ENCODE measurements around the gene PRR29.

Gene PRR29

DNA sequence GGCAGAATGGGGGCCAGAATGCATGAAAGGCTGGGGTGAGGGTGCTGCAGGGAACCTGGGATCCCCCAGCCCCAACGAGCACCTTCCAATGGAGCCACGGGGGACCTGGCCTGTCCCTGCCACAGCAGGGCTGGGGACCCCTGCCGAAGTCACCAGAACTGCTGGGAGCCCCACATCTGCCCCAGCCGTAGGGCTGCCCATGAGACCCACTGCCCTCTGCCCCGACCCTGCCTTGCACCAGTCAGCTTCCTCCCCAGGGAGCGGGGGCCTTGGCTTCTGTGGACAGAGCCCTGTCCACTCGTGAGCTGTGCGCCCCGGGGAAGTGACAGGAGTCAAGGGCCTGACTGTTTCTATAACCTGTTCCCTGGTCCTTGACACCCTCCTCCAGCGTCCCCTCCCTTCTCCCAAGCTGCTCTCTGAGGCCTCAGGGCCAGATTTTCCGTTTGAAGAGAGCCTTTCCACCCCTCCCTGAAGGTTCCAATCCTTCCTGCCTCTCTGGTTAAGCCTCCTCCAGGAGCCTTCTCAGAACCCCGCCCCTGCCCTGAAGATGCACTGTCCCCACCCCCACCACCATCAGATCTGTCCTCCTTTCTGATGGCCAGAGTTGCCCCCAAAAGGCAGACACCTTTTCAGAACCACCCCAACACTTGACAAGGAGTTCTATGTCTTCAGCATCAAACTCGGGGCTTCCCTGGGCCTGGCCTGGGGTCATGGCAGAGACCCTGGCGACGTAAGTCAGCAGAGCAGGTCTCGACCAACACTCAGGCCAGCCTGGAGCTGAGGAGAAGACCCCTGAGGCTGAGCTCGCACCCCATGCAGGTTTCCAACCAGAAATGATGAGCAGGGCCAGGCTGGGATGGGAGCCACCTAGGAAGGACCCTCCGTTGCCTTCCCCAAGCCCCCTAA is 10.7 kb upstream of the PRR29 start:
- TF ChIP-seq, protein P1, sequence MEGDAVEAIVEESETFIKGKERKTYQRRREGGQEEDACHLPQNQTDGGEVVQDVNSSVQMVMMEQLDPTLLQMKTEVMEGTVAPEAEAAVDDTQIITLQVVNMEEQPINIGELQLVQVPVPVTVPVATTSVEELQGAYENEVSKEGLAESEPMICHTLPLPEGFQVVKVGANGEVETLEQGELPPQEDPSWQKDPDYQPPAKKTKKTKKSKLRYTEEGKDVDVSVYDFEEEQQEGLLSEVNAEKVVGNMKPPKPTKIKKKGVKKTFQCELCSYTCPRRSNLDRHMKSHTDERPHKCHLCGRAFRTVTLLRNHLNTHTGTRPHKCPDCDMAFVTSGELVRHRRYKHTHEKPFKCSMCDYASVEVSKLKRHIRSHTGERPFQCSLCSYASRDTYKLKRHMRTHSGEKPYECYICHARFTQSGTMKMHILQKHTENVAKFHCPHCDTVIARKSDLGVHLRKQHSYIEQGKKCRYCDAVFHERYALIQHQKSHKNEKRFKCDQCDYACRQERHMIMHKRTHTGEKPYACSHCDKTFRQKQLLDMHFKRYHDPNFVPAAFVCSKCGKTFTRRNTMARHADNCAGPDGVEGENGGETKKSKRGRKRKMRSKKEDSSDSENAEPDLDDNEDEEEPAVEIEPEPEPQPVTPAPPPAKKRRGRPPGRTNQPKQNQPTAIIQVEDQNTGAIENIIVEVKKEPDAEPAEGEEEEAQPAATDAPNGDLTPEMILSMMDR (IDR thresholded peaks at IDR 0.05; ENCODE audit: insufficient read depth, low read length), result no peak
- TF ChIP-seq POLR2AphosphoS5 (IDR thresholded peaks at IDR 0.05; ENCODE audit: low read depth) (no peak), GABPA (IDR thresholded peaks at IDR 0.05; ENCODE audit: low read depth) (no peak), SPI1 (IDR thresholded peaks at IDR 0.05; ENCODE audit: borderline replicate concordance, low read depth) (no peak)
- TF ChIP-seq, protein P2, sequence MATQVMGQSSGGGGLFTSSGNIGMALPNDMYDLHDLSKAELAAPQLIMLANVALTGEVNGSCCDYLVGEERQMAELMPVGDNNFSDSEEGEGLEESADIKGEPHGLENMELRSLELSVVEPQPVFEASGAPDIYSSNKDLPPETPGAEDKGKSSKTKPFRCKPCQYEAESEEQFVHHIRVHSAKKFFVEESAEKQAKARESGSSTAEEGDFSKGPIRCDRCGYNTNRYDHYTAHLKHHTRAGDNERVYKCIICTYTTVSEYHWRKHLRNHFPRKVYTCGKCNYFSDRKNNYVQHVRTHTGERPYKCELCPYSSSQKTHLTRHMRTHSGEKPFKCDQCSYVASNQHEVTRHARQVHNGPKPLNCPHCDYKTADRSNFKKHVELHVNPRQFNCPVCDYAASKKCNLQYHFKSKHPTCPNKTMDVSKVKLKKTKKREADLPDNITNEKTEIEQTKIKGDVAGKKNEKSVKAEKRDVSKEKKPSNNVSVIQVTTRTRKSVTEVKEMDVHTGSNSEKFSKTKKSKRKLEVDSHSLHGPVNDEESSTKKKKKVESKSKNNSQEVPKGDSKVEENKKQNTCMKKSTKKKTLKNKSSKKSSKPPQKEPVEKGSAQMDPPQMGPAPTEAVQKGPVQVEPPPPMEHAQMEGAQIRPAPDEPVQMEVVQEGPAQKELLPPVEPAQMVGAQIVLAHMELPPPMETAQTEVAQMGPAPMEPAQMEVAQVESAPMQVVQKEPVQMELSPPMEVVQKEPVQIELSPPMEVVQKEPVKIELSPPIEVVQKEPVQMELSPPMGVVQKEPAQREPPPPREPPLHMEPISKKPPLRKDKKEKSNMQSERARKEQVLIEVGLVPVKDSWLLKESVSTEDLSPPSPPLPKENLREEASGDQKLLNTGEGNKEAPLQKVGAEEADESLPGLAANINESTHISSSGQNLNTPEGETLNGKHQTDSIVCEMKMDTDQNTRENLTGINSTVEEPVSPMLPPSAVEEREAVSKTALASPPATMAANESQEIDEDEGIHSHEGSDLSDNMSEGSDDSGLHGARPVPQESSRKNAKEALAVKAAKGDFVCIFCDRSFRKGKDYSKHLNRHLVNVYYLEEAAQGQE (IDR thresholded peaks at IDR 0.05; ENCODE audit: insufficient replicate concordance, low read depth), result no peak
- no peak overlapping the region for H3K4me3 ChIP-seq (replicated peaks; ENCODE audit: insufficient read depth, low read length)
- DNase-seq (ENCODE audit: low read depth in 1 of 2, low spot score in 1 of 2), result no peak
- H3K27me3 ChIP-seq (ENCODE audit: insufficient read depth, poor library complexity, severe bottlenecking), result no peaks in the 10 kb centered on the region
- no peak overlapping the region for H3K27ac ChIP-seq (replicated peaks)

DNA sequence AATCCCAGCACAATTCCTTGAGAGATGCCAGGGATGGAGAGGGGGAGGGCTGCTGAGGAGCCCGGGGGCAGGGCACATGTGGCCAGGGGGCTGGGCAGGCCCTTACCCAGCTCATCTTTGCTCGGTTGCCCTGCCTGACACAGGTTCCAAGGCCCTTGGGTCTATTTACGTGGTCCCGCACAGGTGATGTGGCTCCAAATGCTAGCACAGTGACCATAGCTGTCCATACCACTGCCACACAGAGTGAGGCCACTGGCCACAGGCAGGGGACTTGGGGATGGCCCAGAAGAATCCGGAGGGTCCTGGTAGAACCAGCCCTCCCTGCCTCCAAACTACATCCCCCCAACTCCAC is 10.0 kb upstream of the PRR29 start:
- Histone ChIP-seq H3K27me3 (ENCODE audit: insufficient read depth, poor library complexity, severe bottlenecking) (no peaks in the 10 kb centered on the region), H3K4me3 (replicated peaks; ENCODE audit: insufficient read depth, low read length) (no peak overlapping the region), H3K27ac (replicated peaks) (no peak overlapping the region)
- TF ChIP-seq, protein P2 (IDR thresholded peaks at IDR 0.05; ENCODE audit: insufficient replicate concordance, low read depth), result no peak
- TF ChIP-seq, protein P1 (IDR thresholded peaks at IDR 0.05; ENCODE audit: insufficient read depth, low read length), result no peak
- TF ChIP-seq SPI1 (IDR thresholded peaks at IDR 0.05; ENCODE audit: borderline replicate concordance, low read depth) (no peak), GABPA (IDR thresholded peaks at IDR 0.05; ENCODE audit: low read depth) (no peak), POLR2AphosphoS5 (IDR thresholded peaks at IDR 0.05; ENCODE audit: low read depth) (no peak)
- no peak for DNase-seq (ENCODE audit: low read depth in 1 of 2, low spot score in 1 of 2)

DNA sequence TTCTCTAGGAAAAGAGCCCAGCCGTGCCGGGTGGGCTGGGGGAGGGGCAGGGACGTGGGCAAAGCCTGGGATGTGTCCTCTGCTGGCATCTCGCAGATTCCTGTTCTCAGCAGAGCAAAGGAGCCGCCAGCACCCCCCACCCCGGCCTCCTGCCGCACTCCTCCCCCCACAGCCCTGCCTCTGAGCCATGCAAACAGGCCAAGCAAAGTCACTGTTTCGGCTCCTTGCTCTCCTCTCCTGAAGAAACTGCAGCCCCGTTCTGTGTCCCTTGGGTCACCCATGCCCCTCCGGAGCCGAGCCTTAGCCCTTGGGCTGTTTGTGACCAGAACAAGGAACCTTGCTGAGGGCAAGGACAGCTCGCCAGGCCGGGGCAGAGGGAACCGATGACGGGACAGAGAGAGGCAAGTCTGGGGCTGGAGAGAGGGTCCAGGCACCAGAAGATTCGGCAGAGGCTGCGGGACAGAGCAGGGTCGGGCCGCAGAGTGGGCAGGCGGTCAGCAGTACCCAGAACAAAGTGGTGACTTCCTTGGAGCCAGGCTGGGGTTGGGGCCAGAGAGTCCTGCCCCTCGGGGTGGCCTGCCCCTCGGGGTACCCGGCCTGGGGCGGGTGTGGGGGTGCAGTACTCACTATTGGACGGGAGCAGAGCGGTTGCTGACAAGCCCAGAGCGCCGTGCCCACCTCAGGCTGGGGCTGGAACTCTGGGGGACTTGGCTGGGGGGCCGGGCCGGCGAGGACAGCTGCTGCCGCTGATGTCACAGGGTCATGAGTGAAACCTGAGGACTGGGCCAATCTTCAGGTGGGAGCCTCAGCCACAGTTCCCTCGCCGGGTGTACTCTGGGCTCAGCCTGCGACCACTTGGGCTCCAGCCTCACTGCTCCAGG is 9.2 kb upstream of the PRR29 start:
- Histone ChIP-seq H3K4me3 (replicated peaks; ENCODE audit: insufficient read depth, low read length) (no peak overlapping the region), H3K27ac (replicated peaks) (no peak overlapping the region), H3K27me3 (ENCODE audit: insufficient read depth, poor library complexity, severe bottlenecking) (no peaks in the 10 kb centered on the region)
- TF ChIP-seq, protein P1 (IDR thresholded peaks at IDR 0.05; ENCODE audit: insufficient read depth, low read length), result no peak
- TF ChIP-seq, protein P2 (IDR thresholded peaks at IDR 0.05; ENCODE audit: insufficient replicate concordance, low read depth), result no peak
- TF ChIP-seq POLR2AphosphoS5 (IDR thresholded peaks at IDR 0.05; ENCODE audit: low read depth), result no peak
- no peak for DNase-seq (ENCODE audit: low read depth in 1 of 2, low spot score in 1 of 2)

All from HL-60 (cell line).